GM18858 (cell line): ENCODE data around the gene GRIN1.
A peak's percentile ranks its signal among the peaks of the same experiment; 100 is the strongest.
"Not testable (repeated sequence)": the region's sequence is repeated elsewhere in the genome, so short reads cannot be mapped to it uniquely, and the experiment has no call there.

Experiments
- ATAC-seq: cut with Tn5 transposase; IDR thresholded peaks from one replicate; pipeline ENCODE4 v1.9.1; 2021; ENCODE audit not compliant: unreplicated experiment

Gene GRIN1

GRCh38 chr9:137128158-137128861, 10.6 kb upstream of the GRIN1 start:
- ATAC-seq = no peak

- ATAC-seq = no peak
These were observed 10.0 kb upstream of the GRIN1 start for GRCh38 chr9:137128862-137129455.

- ATAC-seq = peak; percentile 51
These were observed 9.3 kb upstream of the GRIN1 start for GRCh38 chr9:137129456-137130175.

- ATAC-seq = peak; percentile 16
These were observed 8.7 kb upstream of the GRIN1 start for GRCh38 chr9:137130176-137130755.

GRCh38 chr9:137134191-137134590, 4.8 kb upstream of the GRIN1 start:
- ATAC-seq = no peak

- ATAC-seq = not testable (repeated sequence)
These were observed 3.8 kb upstream of the GRIN1 start for GRCh38 chr9:137135154-137135553.

GRCh38 chr9:137136261-137136880, 2.6 kb upstream of the GRIN1 start:
- ATAC-seq = no peak

- ATAC-seq = no peak
These were observed 1.9 kb upstream of the GRIN1 start for GRCh38 chr9:137136881-137137607.

- ATAC-seq = no peak
These were observed 764 bp upstream of the GRIN1 start for GRCh38 chr9:137138058-137138721.

- no peak for ATAC-seq
These were observed 655 bp downstream of the GRIN1 start for GRCh38 chr9:137139468-137140150.

- ATAC-seq = no peak
These were observed 1.4 kb downstream of the GRIN1 start for GRCh38 chr9:137140151-137141012.

GRCh38 chr9:137141050-137141810, 2.3 kb downstream of the GRIN1 start:
- no peak for ATAC-seq

GRCh38 chr9:137141976-137142936, 3.3 kb downstream of the GRIN1 start:
- ATAC-seq = no peak

- ATAC-seq = no peak
These were observed 4.5 kb downstream of the GRIN1 start for GRCh38 chr9:137143459-137143858.

GRCh38 chr9:137145731-137146526, 7.0 kb downstream of the GRIN1 start:
- no peak for ATAC-seq

GRCh38 chr9:137146527-137146918, 7.6 kb downstream of the GRIN1 start:
- no peak for ATAC-seq
